A673 (cell line): ENCODE data around the gene PDGFC.

ENCODE experiments used
- CTCF ChIP-seq: fragments of 300-800, 200-600 bp; sonication (generic); conservative IDR thresholded peaks from 2 replicates; pipeline ENCODE4 v1.5.1; 2017; ENCODE audit warnings: low read depth, mild to moderate bottlenecking, antibody characterized with exemption, low read length, moderate library complexity, mixed read lengths
- EZH2 ChIP-seq: fragments of 200-600 bp; sonication (generic); IDR thresholded peaks from 2 replicates; pipeline ENCODE4 v1.6.1; 2017; ENCODE audit warnings: borderline replicate concordance, low read depth, mild to moderate bottlenecking, mixed read lengths, antibody characterized with exemption, low read length; ENCODE audit not compliant: poor library complexity, severe bottlenecking

DNA sequence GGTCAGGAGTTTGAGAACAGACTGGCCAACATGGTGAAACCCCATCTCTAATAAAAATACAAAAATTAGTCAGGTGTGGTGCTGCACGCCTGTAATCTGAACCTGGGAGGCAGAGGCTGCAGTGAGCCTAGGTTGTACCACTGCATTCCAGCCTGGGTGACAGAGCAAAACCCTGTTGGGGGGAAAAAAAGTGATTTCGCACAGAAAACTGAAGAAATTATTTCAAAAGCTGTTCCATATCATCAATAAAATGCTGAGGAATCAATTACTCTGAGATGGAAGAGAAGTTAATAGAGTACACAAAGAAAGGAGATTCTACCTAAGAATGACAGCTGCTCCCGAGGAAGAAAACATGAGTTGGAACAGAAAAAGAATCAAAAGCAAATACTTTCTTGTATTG lies 95.9 kb downstream of the PDGFC start:
- TF ChIP-seq CTCF (no peak), EZH2 (no peak)
